SK-N-SH treated with all-trans-retinoic acid at 6 μM for 48 hours (cell line): ENCODE data around the gene KCNK5.

Experiments used
- ARNTL ChIP-seq: fragments of 450-650 bp; formaldehyde crosslinking; IDR thresholded peaks from 2 replicates; pipeline ENCODE4 v1.5.0; 2020; ENCODE audit warnings: low read depth, mild to moderate bottlenecking, moderate library complexity, borderline replicate concordance
- BACH2 ChIP-seq: fragments of 250-450 bp; sonication (Bioruptor Pico); IDR thresholded peaks from 2 replicates; pipeline ENCODE4 v1.9.0; 2021; ENCODE audit warnings: mild to moderate bottlenecking, borderline replicate concordance
- ESRRG ChIP-seq: fragments of 250-450 bp; sonication (Bioruptor Pico); IDR thresholded peaks from 2 replicates; pipeline ENCODE4 v1.6.1; 2021; ENCODE audit warnings: mild to moderate bottlenecking
- GLIS3 ChIP-seq: fragments of 250-450 bp; sonication (Bioruptor Pico); IDR thresholded peaks from 2 replicates; pipeline ENCODE4 v1.5.0; 2020; ENCODE audit warnings: mild to moderate bottlenecking, moderate library complexity
- ISL1 ChIP-seq: fragments of 250-450 bp; sonication (Bioruptor Pico); IDR thresholded peaks from 2 replicates; pipeline ENCODE4 v2.1.2; 2022; ENCODE audit warnings: mild to moderate bottlenecking, moderate library complexity
- RARB ChIP-seq: fragments of 250-450 bp; sonication (Bioruptor Pico); IDR thresholded peaks from 2 replicates; pipeline ENCODE4 v1.8.0; 2021; ENCODE audit warnings: mild to moderate bottlenecking, moderate library complexity
- TCF4 ChIP-seq: fragments of 250-450 bp; sonication (Bioruptor Pico); IDR thresholded peaks from 2 replicates; pipeline ENCODE4 v1.8.0; 2021; ENCODE audit warnings: mild to moderate bottlenecking, moderate library complexity, borderline replicate concordance
- ZFP3 ChIP-seq: fragments of 250-450 bp; sonication (Bioruptor Pico); IDR thresholded peaks from 2 replicates; pipeline ENCODE4 v1.5.0; 2020; ENCODE audit warnings: mild to moderate bottlenecking, moderate library complexity
- ZFP30 ChIP-seq: fragments of 450-650 bp; formaldehyde crosslinking; IDR thresholded peaks from 2 replicates; pipeline ENCODE4 v1.5.0; 2022; ENCODE audit warnings: mild to moderate bottlenecking, moderate library complexity
- TF ChIP-seq, protein P1 (sequence below): fragments of 250-450 bp; sonication (Bioruptor Pico); IDR thresholded peaks from 2 replicates; pipeline ENCODE4 v1.8.0; 2020; ENCODE audit warnings: mild to moderate bottlenecking, moderate library complexity, borderline replicate concordance
- TF ChIP-seq, protein P2 (sequence below): fragments of 250-450 bp; sonication (Bioruptor Pico); IDR thresholded peaks from 2 replicates; pipeline ENCODE4 v1.5.1; 2020; ENCODE audit warnings: low read depth, mild to moderate bottlenecking, moderate library complexity

DNA sequence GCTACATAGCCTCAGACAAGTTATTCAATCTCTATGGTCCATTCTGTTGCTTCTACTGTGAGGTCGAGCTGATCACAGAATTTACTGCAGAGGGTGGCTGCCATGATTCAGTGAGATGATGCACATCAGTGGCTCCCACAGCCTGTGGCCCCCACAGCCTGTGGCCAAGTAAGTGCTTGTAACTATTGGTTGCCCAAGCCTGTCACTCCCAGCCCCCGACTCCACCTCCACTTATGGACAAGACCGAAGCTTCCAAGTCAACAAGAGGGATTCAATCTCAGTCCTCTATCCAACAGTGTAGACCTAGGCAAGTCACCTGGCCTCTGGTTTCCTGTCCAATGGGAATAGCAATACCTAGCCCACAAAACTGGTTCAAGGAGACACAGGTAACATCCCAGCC lies 8.2 kb downstream of the KCNK5 start:
- TF ChIP-seq ZFP30 (CRISPR knock-in tag) = no peak
- no peak for TF ChIP-seq ISL1 (CRISPR knock-in tag)
- TF ChIP-seq, protein P1, sequence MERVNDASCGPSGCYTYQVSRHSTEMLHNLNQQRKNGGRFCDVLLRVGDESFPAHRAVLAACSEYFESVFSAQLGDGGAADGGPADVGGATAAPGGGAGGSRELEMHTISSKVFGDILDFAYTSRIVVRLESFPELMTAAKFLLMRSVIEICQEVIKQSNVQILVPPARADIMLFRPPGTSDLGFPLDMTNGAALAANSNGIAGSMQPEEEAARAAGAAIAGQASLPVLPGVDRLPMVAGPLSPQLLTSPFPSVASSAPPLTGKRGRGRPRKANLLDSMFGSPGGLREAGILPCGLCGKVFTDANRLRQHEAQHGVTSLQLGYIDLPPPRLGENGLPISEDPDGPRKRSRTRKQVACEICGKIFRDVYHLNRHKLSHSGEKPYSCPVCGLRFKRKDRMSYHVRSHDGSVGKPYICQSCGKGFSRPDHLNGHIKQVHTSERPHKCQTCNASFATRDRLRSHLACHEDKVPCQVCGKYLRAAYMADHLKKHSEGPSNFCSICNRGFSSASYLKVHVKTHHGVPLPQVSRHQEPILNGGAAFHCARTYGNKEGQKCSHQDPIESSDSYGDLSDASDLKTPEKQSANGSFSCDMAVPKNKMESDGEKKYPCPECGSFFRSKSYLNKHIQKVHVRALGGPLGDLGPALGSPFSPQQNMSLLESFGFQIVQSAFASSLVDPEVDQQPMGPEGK = no peak
- no peak for TF ChIP-seq ESRRG (CRISPR knock-in tag)
- TF ChIP-seq ARNTL (CRISPR knock-in tag) = no peak
- no peak for TF ChIP-seq RARB (CRISPR knock-in tag)
- TF ChIP-seq ZFP3 (CRISPR knock-in tag) = no peak
- no peak for TF ChIP-seq TCF4 (CRISPR knock-in tag)
- no peak for TF ChIP-seq GLIS3 (CRISPR knock-in tag)
- TF ChIP-seq, protein P2, sequence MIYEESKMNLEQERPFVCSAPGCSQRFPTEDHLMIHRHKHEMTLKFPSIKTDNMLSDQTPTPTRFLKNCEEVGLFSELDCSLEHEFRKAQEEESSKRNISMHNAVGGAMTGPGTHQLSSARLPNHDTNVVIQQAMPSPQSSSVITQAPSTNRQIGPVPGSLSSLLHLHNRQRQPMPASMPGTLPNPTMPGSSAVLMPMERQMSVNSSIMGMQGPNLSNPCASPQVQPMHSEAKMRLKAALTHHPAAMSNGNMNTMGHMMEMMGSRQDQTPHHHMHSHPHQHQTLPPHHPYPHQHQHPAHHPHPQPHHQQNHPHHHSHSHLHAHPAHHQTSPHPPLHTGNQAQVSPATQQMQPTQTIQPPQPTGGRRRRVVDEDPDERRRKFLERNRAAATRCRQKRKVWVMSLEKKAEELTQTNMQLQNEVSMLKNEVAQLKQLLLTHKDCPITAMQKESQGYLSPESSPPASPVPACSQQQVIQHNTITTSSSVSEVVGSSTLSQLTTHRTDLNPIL = no peak
- TF ChIP-seq BACH2 (CRISPR knock-in tag) = no peak
